ENCODE results near the gene DLEC1.

DNA sequence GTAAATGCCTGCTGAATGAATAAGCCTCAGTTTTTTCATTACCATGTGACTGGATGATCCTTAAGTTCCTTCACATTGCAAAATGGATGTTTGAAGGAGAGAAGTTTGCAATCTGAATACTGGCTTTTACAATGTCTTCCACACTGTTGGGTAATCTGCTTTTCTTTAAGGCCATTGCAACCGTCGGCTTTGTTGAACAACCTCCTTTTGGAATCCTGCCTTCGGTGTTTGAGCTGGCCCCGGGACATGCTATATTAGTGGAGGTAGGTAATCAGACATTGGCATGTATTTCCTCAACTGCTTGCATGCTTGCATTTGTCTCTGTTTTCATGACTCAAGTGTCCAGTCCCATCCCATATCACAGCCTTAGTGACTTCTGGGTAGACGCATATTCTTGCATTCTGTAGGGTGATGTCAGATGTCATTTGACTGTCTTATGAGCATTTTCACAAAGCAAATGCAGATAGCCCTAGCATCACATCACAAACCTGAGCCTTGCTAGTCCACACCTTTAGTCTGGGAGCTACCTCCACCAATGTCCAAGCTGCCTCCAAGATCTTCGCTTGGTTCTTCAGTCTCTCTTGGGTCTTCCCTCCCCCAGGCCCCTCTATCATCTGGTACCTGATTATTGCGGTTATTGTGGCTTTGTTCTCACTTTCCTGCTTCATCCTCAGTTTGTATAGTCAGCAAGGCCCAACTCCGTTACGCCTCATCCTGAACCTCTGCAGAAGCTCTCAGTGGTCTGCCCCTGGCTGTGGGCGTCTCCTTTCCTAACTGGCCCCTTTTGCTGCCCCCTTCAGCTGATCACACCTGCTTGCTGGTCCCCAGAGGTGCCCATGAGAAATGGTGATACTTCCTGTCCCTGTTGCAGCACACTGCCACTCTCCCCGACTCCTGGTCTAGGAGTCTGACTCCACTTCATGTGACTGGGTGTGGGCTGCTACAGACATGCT is 49.4 kb downstream of the DLEC1 start:
- no peak for TF ChIP-seq CTCF (IDR thresholded peaks at IDR 0.05; ENCODE audit: poor library complexity, severe bottlenecking)
- no peak for TF ChIP-seq EP300 (conservative IDR thresholded peaks at IDR 0.05; ENCODE audit: poor library complexity, severe bottlenecking)
